Nephron progenitor cell (in vitro differentiated cells): ENCODE measurements around the gene MCRIP1.
A peak's percentile ranks its signal among the peaks of the same experiment; 100 is the strongest.

ENCODE experiments used
- DNase-seq: peaks from one replicate; pipeline ENCODE4 v3.0.0; 2021
- H3K27ac Mint-ChIP-seq: 2 replicates; pipeline ENCODE4 v1.8.0; 2021; ENCODE audit warnings: mild to moderate bottlenecking, moderate library complexity, mixed read lengths
- H3K27me3 Mint-ChIP-seq: 2 replicates; pipeline ENCODE4 v1.8.0; 2021; ENCODE audit warnings: mild to moderate bottlenecking, low read depth, mixed read lengths; ENCODE audit not compliant: poor library complexity
- H3K36me3 Mint-ChIP-seq: 2 replicates; pipeline ENCODE4 v1.8.0; 2021; ENCODE audit warnings: low read depth, mixed read lengths
- H3K4me1 Mint-ChIP-seq: 2 replicates; pipeline ENCODE4 v1.8.0; 2021; ENCODE audit warnings: mixed read lengths
- H3K4me3 Mint-ChIP-seq: 2 replicates; pipeline ENCODE4 v1.8.0; 2021; ENCODE audit warnings: mild to moderate bottlenecking, moderate library complexity, mixed read lengths
- H3K9me3 Mint-ChIP-seq: 2 replicates; pipeline ENCODE4 v1.8.0; 2021; ENCODE audit warnings: mild to moderate bottlenecking, moderate library complexity, mixed read lengths
- TF ChIP-seq, protein P1 (sequence below): fragments of 200-600 bp; sonication (generic); IDR thresholded peaks from 2 replicates; pipeline ENCODE4 v1.5.0; 2021; ENCODE audit warnings: antibody characterized with exemption

MCRIP1 gene

DNA sequence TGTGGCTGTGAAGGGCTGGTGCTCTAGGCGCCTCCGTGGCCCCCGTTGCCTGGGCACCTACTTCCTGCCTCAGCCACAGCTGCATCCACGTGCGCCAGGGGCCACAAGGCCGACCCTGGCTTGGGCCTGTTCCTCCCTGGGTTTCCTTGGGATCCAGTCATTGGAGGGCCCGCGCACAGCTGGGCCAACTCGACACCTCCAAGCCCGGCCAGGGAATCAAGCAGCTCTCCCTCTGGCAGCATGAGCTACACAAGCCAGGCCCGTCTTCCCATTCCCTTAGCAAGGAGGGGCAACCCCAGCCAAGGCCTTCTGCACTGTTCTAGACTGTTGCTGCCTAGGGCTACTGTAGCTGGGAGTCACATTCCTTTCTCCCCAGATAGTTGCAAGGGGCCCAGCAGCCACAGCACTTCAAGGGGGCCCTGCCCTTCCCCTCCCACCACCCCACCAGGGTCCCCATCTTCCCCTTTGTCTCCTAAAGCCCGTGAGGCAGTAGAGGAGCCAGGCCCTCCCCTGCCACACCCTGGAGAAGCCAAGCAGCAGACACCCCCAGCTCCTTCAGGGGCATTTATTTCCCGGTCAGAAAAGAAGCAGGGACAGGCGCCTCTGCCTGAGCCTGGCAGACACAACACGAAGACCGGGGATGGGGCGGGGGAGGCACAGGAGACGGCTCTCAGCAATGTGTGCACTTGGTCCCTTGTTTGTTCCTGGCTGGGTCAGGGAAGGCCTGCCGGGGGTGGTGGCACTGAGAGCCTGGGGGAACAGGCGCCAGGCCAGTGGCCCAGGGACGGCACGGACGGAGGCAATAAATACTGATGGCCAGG lies 34.3 kb upstream of the MCRIP1 start:
- peaks cover 65% of the 10 kb centered on the region for H3K4me1 Mint-ChIP-seq
- H3K4me3 Mint-ChIP-seq, result peak overlapping the region; percentile 23
- H3K36me3 Mint-ChIP-seq, result peaks cover 12% of the 10 kb centered on the region
- no peaks in the 10 kb centered on the region for H3K27me3 Mint-ChIP-seq
- no peaks in the 10 kb centered on the region for H3K9me3 Mint-ChIP-seq
- TF ChIP-seq, protein P1, sequence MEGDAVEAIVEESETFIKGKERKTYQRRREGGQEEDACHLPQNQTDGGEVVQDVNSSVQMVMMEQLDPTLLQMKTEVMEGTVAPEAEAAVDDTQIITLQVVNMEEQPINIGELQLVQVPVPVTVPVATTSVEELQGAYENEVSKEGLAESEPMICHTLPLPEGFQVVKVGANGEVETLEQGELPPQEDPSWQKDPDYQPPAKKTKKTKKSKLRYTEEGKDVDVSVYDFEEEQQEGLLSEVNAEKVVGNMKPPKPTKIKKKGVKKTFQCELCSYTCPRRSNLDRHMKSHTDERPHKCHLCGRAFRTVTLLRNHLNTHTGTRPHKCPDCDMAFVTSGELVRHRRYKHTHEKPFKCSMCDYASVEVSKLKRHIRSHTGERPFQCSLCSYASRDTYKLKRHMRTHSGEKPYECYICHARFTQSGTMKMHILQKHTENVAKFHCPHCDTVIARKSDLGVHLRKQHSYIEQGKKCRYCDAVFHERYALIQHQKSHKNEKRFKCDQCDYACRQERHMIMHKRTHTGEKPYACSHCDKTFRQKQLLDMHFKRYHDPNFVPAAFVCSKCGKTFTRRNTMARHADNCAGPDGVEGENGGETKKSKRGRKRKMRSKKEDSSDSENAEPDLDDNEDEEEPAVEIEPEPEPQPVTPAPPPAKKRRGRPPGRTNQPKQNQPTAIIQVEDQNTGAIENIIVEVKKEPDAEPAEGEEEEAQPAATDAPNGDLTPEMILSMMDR, result no peak
- DNase-seq, result no peak
- peak overlapping the region; percentile 91 for H3K27ac Mint-ChIP-seq

DNA sequence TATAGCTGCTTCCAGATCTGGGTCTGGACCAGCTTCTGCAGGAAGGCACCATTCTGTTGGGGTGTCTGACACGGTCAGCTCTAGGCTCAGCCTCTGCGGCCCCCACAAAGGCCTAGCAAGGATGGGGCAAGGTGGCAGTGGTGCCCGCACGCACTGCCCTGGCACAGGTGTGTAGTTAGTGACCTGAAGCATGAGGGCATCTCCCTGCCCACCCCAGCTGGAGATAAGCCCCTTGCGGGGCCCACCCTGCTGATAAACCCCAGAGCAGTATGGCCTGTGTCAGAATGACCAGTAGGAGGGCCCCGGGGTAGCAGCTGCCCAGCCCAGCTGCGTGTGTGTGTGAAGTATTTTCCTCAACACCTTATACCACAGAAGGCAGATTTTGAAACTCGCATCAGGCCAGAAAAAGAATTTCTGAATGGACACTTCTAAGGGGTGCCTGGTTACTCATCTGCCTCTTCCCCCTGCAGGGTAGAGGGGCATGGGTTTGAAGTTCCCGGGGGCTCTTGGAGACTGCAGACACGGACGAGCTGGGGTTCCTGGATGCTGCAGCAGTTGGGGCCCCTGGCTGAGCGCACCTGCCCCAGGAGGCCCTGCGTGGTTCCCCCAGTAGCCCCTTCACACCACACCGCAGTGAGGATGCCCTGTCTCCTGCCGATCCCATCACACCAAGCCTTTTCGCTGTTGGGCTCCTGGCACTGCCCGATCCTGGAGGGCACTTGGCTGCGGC lies 33.5 kb upstream of the MCRIP1 start:
- no peak for DNase-seq
- H3K36me3 Mint-ChIP-seq, result peaks cover 12% of the 10 kb centered on the region
- H3K27ac Mint-ChIP-seq, result peak overlapping the region; percentile 91
- no peaks in the 10 kb centered on the region for H3K27me3 Mint-ChIP-seq
- H3K4me1 Mint-ChIP-seq, result peaks cover 64% of the 10 kb centered on the region
- TF ChIP-seq, protein P1, result no peak
- no peak overlapping the region for H3K4me3 Mint-ChIP-seq
- no peaks in the 10 kb centered on the region for H3K9me3 Mint-ChIP-seq

DNA sequence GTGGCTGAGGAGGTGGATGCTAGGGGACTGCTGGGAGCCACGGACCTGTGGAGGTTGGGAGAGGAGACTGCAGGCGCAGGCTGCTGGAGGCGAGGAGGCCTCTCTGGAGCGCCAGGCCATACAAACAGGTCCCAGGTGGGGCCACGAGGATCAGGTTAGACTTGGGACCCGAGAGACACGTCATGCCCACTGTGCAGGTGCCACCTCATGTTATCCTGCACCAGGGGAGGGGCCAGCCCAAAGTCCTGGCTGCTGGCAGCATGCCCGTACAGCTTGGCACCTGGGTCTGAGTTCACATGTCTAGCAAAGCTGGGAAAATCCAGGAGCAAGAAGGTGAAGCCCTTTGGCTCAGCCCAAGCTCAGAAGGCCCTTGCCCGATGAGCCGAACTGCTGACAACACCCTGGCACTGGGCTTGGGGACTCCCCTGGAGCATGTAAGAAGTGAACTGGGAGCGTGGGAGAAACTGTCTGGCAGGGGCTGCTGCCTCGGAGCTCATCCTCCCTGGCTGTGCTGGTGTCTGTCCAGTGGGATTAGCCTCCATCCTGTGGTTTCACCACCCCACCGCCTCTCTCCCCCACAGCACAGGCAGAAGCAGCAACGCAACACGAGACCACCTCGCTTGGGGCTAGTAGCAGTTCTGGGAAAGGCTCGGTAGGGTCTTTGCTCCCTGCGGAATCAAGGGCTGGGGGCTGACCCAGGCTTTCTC lies 32.8 kb upstream of the MCRIP1 start:
- Mint-ChIP-seq H3K9me3 (no peaks in the 10 kb centered on the region), H3K36me3 (peaks cover 12% of the 10 kb centered on the region), H3K27ac (peak overlapping the region; percentile 74), H3K27me3 (no peaks in the 10 kb centered on the region), H3K4me1 (peaks cover 67% of the 10 kb centered on the region), H3K4me3 (no peak overlapping the region)
- DNase-seq, result no peak
- TF ChIP-seq, protein P1, result no peak

DNA sequence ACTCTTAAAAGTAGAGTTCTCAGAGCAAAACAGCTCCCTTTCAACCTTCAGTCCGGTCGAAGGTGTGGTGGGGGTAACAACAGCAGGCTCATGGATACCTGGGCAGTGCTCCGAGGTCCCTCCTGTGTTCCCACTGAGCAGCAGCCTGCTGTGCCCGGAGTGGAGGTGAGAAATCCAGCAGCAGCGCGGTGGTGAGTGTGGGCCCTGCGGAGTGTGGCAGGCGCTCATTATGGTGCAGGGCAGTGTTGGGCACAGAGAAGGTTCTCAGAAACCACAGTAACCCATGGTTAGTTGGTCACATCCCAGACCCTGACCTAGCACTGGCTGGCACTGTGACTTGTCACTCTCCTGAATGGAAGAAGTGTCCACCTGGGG lies 32.3 kb upstream of the MCRIP1 start:
- peaks cover 66% of the 10 kb centered on the region for H3K4me1 Mint-ChIP-seq
- peak overlapping the region; percentile 74 for H3K27ac Mint-ChIP-seq
- no peaks in the 10 kb centered on the region for H3K9me3 Mint-ChIP-seq
- peaks cover 12% of the 10 kb centered on the region for H3K36me3 Mint-ChIP-seq
- no peak overlapping the region for H3K4me3 Mint-ChIP-seq
- no peak for DNase-seq
- TF ChIP-seq, protein P1, result no peak
- H3K27me3 Mint-ChIP-seq, result no peaks in the 10 kb centered on the region

- no peak for DNase-seq
- Mint-ChIP-seq H3K27ac (peak overlapping the region; percentile 96), H3K36me3 (peaks cover 18% of the 10 kb centered on the region), H3K27me3 (no peaks in the 10 kb centered on the region), H3K9me3 (no peaks in the 10 kb centered on the region), H3K4me1 (peaks cover 61% of the 10 kb centered on the region), H3K4me3 (peak overlapping the region; percentile 32)
- TF ChIP-seq, protein P1, result no peak
Measured at GRCh38 chr17:81863833-81864768, 31.0 kb upstream of the MCRIP1 start.
